H9 (cell line): Measurements from ENCODE around the gene PKN3. TPM values are rescaled to one million over a fixed set of nuclear protein-coding genes. Genes with fewer than 3 reads are reported as not detected.

Experiments used
- DNase-seq: peaks from one replicate; pipeline ENCODE4 v3.0.0-alpha.2; 2017
- H2AFZ ChIP-seq: one replicate; pipeline ENCODE4 v1.6.1; 2013; ENCODE audit warnings: mild to moderate bottlenecking, low read length, control low read depth, moderate library complexity
- H2AK5ac ChIP-seq: 2 replicates; pipeline ENCODE4 v1.6.1; 2013; ENCODE audit warnings: low read length, control low read depth, mixed read lengths; ENCODE audit not compliant: insufficient read length
- H2BK120ac ChIP-seq: one replicate; pipeline ENCODE4 v1.6.1; 2013; ENCODE audit warnings: low read depth, mild to moderate bottlenecking, low read length, control low read depth, inconsistent platforms; ENCODE audit not compliant: poor library complexity, severe bottlenecking
- H2BK12ac ChIP-seq: 2 replicates; pipeline ENCODE4 v1.6.1; 2013; ENCODE audit warnings: low read length, control low read depth, mixed read lengths, low read depth; ENCODE audit not compliant: insufficient read length
- H2BK15ac ChIP-seq: 2 replicates; pipeline ENCODE4 v1.6.1; 2013; ENCODE audit warnings: low read depth, low read length, control low read depth
- H2BK20ac ChIP-seq: one replicate; pipeline ENCODE4 v1.6.1; 2013; ENCODE audit warnings: low read depth, mild to moderate bottlenecking, low read length, control low read depth, inconsistent platforms; ENCODE audit not compliant: poor library complexity, severe bottlenecking
- H2BK5ac ChIP-seq: 2 replicates; pipeline ENCODE4 v1.6.1; 2013; ENCODE audit warnings: low read length, control low read depth, mixed read lengths; ENCODE audit not compliant: insufficient read length
- H3K14ac ChIP-seq: 2 replicates; pipeline ENCODE4 v1.6.1; 2013; ENCODE audit warnings: low read length, control low read depth; ENCODE audit not compliant: insufficient read depth
- H3K18ac ChIP-seq: 2 replicates; pipeline ENCODE4 v1.6.1; 2013; ENCODE audit warnings: low read depth, mild to moderate bottlenecking, mixed read lengths, low read length, control low read depth; ENCODE audit not compliant: insufficient read length
- H3K23ac ChIP-seq: 2 replicates; pipeline ENCODE4 v1.6.1; 2013; ENCODE audit warnings: low read length, control low read depth, mixed read lengths, low read depth; ENCODE audit not compliant: insufficient read length
- H3K23me2 ChIP-seq: 2 replicates; pipeline ENCODE4 v1.6.1; 2013; ENCODE audit warnings: low read depth, mild to moderate bottlenecking, mixed read lengths, low read length, control low read depth; ENCODE audit not compliant: insufficient read length, poor library complexity, severe bottlenecking
- H3K27ac ChIP-seq: 2 replicates; pipeline ENCODE4 v1.5.1; 2013; ENCODE audit warnings: low read length, control low read depth, mixed read lengths, low read depth; ENCODE audit not compliant: insufficient read length
- H3K27me3 ChIP-seq: 2 replicates; pipeline ENCODE4 v1.6.1; 2013; ENCODE audit warnings: low read length, control low read depth, inconsistent platforms; ENCODE audit not compliant: insufficient read depth
- H3K4ac ChIP-seq: 2 replicates; pipeline ENCODE4 v1.6.1; 2013; ENCODE audit warnings: low read depth, mild to moderate bottlenecking, control low read depth, inconsistent platforms, low read length, moderate library complexity
- H3K4me1 ChIP-seq: 2 replicates; pipeline ENCODE4 v1.6.1; 2013; ENCODE audit warnings: low read length, control low read depth, inconsistent platforms; ENCODE audit not compliant: insufficient read depth
- H3K4me2 ChIP-seq: 2 replicates; pipeline ENCODE4 v1.6.1; 2013; ENCODE audit warnings: low read length, control low read depth, mixed read lengths; ENCODE audit not compliant: insufficient read length, insufficient read depth
- H3K56ac ChIP-seq: 2 replicates; pipeline ENCODE4 v1.6.1; 2013; ENCODE audit warnings: low read depth, mild to moderate bottlenecking, mixed read lengths, low read length, control low read depth; ENCODE audit not compliant: insufficient read length
- H3K79me1 ChIP-seq: 2 replicates; pipeline ENCODE4 v1.6.1; 2013; ENCODE audit warnings: low read depth, mild to moderate bottlenecking, moderate library complexity, low read length, control low read depth, inconsistent platforms; ENCODE audit not compliant: insufficient read depth, poor library complexity, severe bottlenecking
- H3K79me2 ChIP-seq: 2 replicates; pipeline ENCODE4 v1.6.1; 2013; ENCODE audit warnings: low read length, control low read depth, inconsistent platforms; ENCODE audit not compliant: insufficient read depth
- H3K9ac ChIP-seq: 2 replicates; pipeline ENCODE4 v1.6.1; 2013; ENCODE audit warnings: low read length, control low read depth, mixed read lengths; ENCODE audit not compliant: insufficient read length; ENCODE audit errors: extremely low read depth
- H3K9me3 ChIP-seq: one replicate; pipeline ENCODE4 v1.6.1; 2013; ENCODE audit warnings: low read depth, low read length, inconsistent platforms; ENCODE audit not compliant: control insufficient read depth
- H3T11ph ChIP-seq: one replicate; pipeline ENCODE4 v1.6.1; 2013; ENCODE audit warnings: mild to moderate bottlenecking, low read length, control low read depth, inconsistent platforms
- H4K20me1 ChIP-seq: one replicate; pipeline ENCODE4 v1.6.1; 2013; ENCODE audit not compliant: control insufficient read depth, insufficient read length, insufficient read depth
- H4K5ac ChIP-seq: 2 replicates; pipeline ENCODE4 v1.6.1; 2013; ENCODE audit warnings: low read depth, mild to moderate bottlenecking, mixed read lengths, low read length, control low read depth; ENCODE audit not compliant: insufficient read length
- H4K8ac ChIP-seq: replicated peaks from 2 replicates; pipeline ENCODE4 v1.6.1; 2013; ENCODE audit warnings: low read length, control low read depth, mixed read lengths, low read depth; ENCODE audit not compliant: insufficient read length
- H4K91ac ChIP-seq: 2 replicates; pipeline ENCODE4 v1.6.1; 2013; ENCODE audit warnings: low read depth, mild to moderate bottlenecking, moderate library complexity, mixed read lengths, low read length, control low read depth; ENCODE audit not compliant: insufficient read length
- H3K27ac Mint-ChIP-seq, 3 experiments: 2 replicates in 2 of 3; 3 replicates in 1 of 3; pipeline ENCODE4 v1.8.0; 2020 to 2021; ENCODE audit warnings: mixed read lengths in 3 of 3, mild to moderate bottlenecking in 1 of 3, moderate library complexity in 1 of 3
- H3K27me3 Mint-ChIP-seq: 2 replicates; pipeline ENCODE4 v1.8.0; 2021; ENCODE audit warnings: low read depth, mild to moderate bottlenecking, moderate library complexity, mixed read lengths
- H3K36me3 Mint-ChIP-seq, 3 experiments: 2 replicates in 2 of 3; 3 replicates in 1 of 3; pipeline ENCODE4 v1.8.0; 2020 to 2021; ENCODE audit warnings: low read depth in 3 of 3, mixed read lengths in 3 of 3; ENCODE audit not compliant: insufficient read depth in 1 of 3
- H3K4me1 Mint-ChIP-seq, 2 experiments: 2 replicates each; pipeline ENCODE4 v1.8.0; 2020; ENCODE audit warnings: mixed read lengths in 2 of 2
- H3K4me3 Mint-ChIP-seq, 2 experiments: 2 replicates in 1 of 2; 3 replicates in 1 of 2; pipeline ENCODE4 v1.8.0; 2020 to 2021; ENCODE audit warnings: mild to moderate bottlenecking in 2 of 2, mixed read lengths in 2 of 2, moderate library complexity in 1 of 2
- H3K9me3 Mint-ChIP-seq, 2 experiments: 2 replicates in 1 of 2; 3 replicates in 1 of 2; pipeline ENCODE4 v1.8.0; 2020; ENCODE audit warnings: mild to moderate bottlenecking in 2 of 2, mixed read lengths in 2 of 2, moderate library complexity in 1 of 2
- WGBS: extraction: QIAGEN DNeasy Blood & Tissue Kit; methylation state at CpG from one replicate; pipeline ENCODE4 v1.1.7; 2013; ENCODE audit warnings: missing lambda C conversion rate, low lambda C conversion rate, mixed read lengths; ENCODE audit not compliant: insufficient read length; ENCODE audit errors: extremely low coverage; 5-methylcytosine and 5-hydroxymethylcytosine counted together
- total RNA-seq: library from RNA; stranded (reverse); gene quantifications from 2 replicates; pipeline ENCODE4 v1.2.1, GENCODE V29; 2021
- TF ChIP-seq, protein P1 (sequence below): fragments of 200-600 bp; sonication (generic); conservative IDR thresholded peaks from 3 replicates; pipeline ENCODE4 v1.8.0; 2021; ENCODE audit warnings: antibody characterized with exemption, mild to moderate bottlenecking

The PKN3 gene
- total RNA-seq, 1 experiment from 2014 or later, result 25.0 TPM

DNA sequence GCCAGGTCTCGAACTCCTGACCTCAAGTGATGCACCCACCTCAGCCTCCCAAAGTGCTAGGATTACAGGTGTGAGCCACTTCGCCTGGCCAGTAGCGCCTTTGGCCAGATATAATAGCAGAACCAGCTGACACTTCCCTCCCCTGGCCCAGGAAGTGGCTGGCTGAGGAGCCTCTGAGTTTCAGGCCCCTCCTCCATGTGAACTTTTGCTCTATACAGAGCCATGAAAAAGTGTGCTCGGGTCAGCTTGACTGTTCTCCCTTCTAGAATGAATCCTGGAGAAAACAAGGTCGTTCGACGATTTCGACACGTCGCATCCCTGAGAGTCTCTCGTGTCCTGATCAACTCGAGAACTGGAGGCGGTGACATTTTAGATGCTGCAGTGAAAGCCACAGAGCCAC is 30.3 kb downstream of the PKN3 start:
- Histone ChIP-seq H3K14ac (no peak overlapping the region), H4K91ac (no peak overlapping the region), H3K56ac (no peak overlapping the region), H2BK12ac (no peak overlapping the region), H2BK120ac (no peak overlapping the region), H4K20me1 (no peaks in the 10 kb centered on the region), H3K18ac (no peak overlapping the region), H4K8ac (no peak overlapping the region), H2AK5ac (no peak overlapping the region), H2AFZ (no peak overlapping the region), H3K23ac (no peak overlapping the region), H3K4ac (no peak overlapping the region), H2BK15ac (no peak overlapping the region), H3T11ph (no peak overlapping the region), H3K27ac (no peak overlapping the region), H2BK20ac (no peak overlapping the region), H3K79me1 (no peaks in the 10 kb centered on the region), H3K9ac (no peak overlapping the region), H3K23me2 (no peaks in the 10 kb centered on the region), H3K9me3 (no peaks in the 10 kb centered on the region), H3K4me2 (no peak overlapping the region), H3K79me2 (no peaks in the 10 kb centered on the region), H2BK5ac (no peak overlapping the region), H3K4me1 (no peaks in the 10 kb centered on the region), H4K5ac (no peak overlapping the region), H3K27me3 (no peaks in the 10 kb centered on the region)
- Mint-ChIP-seq H3K9me3 (no peaks in the 10 kb centered on the region), H3K4me1 (peaks cover 6 to 11% of the 10 kb centered on the region in 2 experiments), H3K27me3 (no peaks in the 10 kb centered on the region; the same call in none of the 2 replicates), H3K36me3 (peaks cover 0 to 22% (median 13%) of the 10 kb centered on the region in 3 experiments; a peak in 4 of 7 replicates), H3K4me3 (no peak overlapping the region), H3K27ac (no peak overlapping the region)
- DNase-seq, result no peak
- TF ChIP-seq, protein P1, sequence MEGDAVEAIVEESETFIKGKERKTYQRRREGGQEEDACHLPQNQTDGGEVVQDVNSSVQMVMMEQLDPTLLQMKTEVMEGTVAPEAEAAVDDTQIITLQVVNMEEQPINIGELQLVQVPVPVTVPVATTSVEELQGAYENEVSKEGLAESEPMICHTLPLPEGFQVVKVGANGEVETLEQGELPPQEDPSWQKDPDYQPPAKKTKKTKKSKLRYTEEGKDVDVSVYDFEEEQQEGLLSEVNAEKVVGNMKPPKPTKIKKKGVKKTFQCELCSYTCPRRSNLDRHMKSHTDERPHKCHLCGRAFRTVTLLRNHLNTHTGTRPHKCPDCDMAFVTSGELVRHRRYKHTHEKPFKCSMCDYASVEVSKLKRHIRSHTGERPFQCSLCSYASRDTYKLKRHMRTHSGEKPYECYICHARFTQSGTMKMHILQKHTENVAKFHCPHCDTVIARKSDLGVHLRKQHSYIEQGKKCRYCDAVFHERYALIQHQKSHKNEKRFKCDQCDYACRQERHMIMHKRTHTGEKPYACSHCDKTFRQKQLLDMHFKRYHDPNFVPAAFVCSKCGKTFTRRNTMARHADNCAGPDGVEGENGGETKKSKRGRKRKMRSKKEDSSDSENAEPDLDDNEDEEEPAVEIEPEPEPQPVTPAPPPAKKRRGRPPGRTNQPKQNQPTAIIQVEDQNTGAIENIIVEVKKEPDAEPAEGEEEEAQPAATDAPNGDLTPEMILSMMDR, result no peak
- WGBS, result no CpG with 5 or more reads among the region's 13 CpGs
